Neural progenitor cell (in vitro differentiated cells): ENCODE results near the gene APIP. TPM values are rescaled to one million over a fixed set of nuclear protein-coding genes. Genes with fewer than 3 reads are reported as not detected.
A peak's percentile ranks its signal among the peaks of the same experiment; 100 is the strongest.

Experiments used
- DNase-seq: peaks from one replicate; pipeline ENCODE4 v3.0.0-alpha.2; 2016; ENCODE audit warnings: low spot score
- H2AFZ ChIP-seq: fragments of 200-600 bp; sonication (generic); replicated peaks from 2 replicates; pipeline ENCODE4 v1.6.1; 2016; ENCODE audit warnings: antibody characterized with exemption
- H3F3A ChIP-seq: fragments of 200-600 bp; sonication (generic); 2 replicates; pipeline ENCODE4 v1.6.1; 2016; ENCODE audit warnings: antibody characterized with exemption, low read depth
- H3K27ac ChIP-seq: fragments of 200-600 bp; sonication (generic); 2 replicates; pipeline ENCODE4 v1.5.1; 2016; ENCODE audit warnings: mild to moderate bottlenecking
- H3K27me3 ChIP-seq: fragments of 200-600 bp; sonication (generic); 2 replicates; pipeline ENCODE4 v1.6.1; 2016; ENCODE audit warnings: mild to moderate bottlenecking, moderate library complexity
- H3K36me3 ChIP-seq: fragments of 200-600 bp; sonication (generic); 2 replicates; pipeline ENCODE4 v1.5.1; 2016
- H3K4me1 ChIP-seq: fragments of 200-600 bp; sonication (generic); 2 replicates; pipeline ENCODE4 v1.6.1; 2016; ENCODE audit warnings: mixed run types
- H3K4me2 ChIP-seq: fragments of 200-600 bp; sonication (generic); 2 replicates; pipeline ENCODE4 v1.6.1; 2016
- H3K4me3 ChIP-seq: fragments of 200-600 bp; sonication (generic); 2 replicates; pipeline ENCODE4 v1.5.1; 2016
- H3K79me2 ChIP-seq: fragments of 200-600 bp; sonication (generic); 2 replicates; pipeline ENCODE4 v1.6.1; 2016; ENCODE audit warnings: low read depth
- H3K9ac ChIP-seq: fragments of 200-600 bp; sonication (generic); 2 replicates; pipeline ENCODE4 v1.6.1; 2016
- H3K9me3 ChIP-seq: fragments of 200-600 bp; sonication (generic); 2 replicates; pipeline ENCODE4 v1.5.1; 2016; ENCODE audit warnings: low read depth
- H4K20me1 ChIP-seq: fragments of 200-600 bp; sonication (generic); 2 replicates; pipeline ENCODE4 v1.6.1; 2016; ENCODE audit warnings: low read depth
- H3K27ac Mint-ChIP-seq: 3 replicates; pipeline ENCODE4 v1.8.0; 2021; ENCODE audit warnings: mixed read lengths
- H3K27me3 Mint-ChIP-seq: 2 replicates; pipeline ENCODE4 v1.8.0; 2022; ENCODE audit warnings: low read depth, mild to moderate bottlenecking, inconsistent platforms, moderate library complexity, mixed read lengths; ENCODE audit not compliant: insufficient read depth
- H3K36me3 Mint-ChIP-seq: 3 replicates; pipeline ENCODE4 v1.8.0; 2021; ENCODE audit warnings: mixed read lengths
- H3K4me1 Mint-ChIP-seq: 3 replicates; pipeline ENCODE4 v1.8.0; 2021; ENCODE audit warnings: mixed read lengths
- H3K4me3 Mint-ChIP-seq: 3 replicates; pipeline ENCODE4 v1.8.0; 2021; ENCODE audit warnings: mild to moderate bottlenecking, moderate library complexity, mixed read lengths
- H3K9me3 Mint-ChIP-seq: 3 replicates; pipeline ENCODE4 v1.8.0; 2020; ENCODE audit warnings: mixed read lengths
- CTCF ChIP-seq: fragments of 200-600 bp; sonication (generic); IDR thresholded peaks from 2 replicates; pipeline ENCODE4 v1.5.1; 2017; ENCODE audit warnings: antibody characterized with exemption, mild to moderate bottlenecking
- EZH2 ChIP-seq: fragments of 200-600 bp; sonication (generic); IDR thresholded peaks from 2 replicates; pipeline ENCODE4 v1.6.1; 2017; ENCODE audit warnings: antibody characterized with exemption, mild to moderate bottlenecking, moderate library complexity
- EZH2phosphoT487 ChIP-seq: fragments of 200-600 bp; sonication (generic); IDR thresholded peaks from 2 replicates; pipeline ENCODE4 v1.6.1; 2017; ENCODE audit warnings: antibody characterized with exemption
- total RNA-seq: library from RNA; depleted of rRNA; stranded (reverse); fragments of >200 nt; gene quantifications from 2 replicates; pipeline ENCODE4 v1.2.3, GENCODE V29; 2015; ENCODE audit warnings: low replicate concordance

Gene APIP
- total RNA-seq, 1 donor from 2014 or later: 28.7 TPM

- Mint-ChIP-seq H3K9me3 (no peaks in the 10 kb centered on the region), H3K27ac (no peak overlapping the region), H3K4me3 (no peak overlapping the region), H3K36me3 (peaks cover 2% of the 10 kb centered on the region), H3K4me1 (peaks cover 8% of the 10 kb centered on the region), H3K27me3 (no peaks in the 10 kb centered on the region)
- TF ChIP-seq EZH2phosphoT487 (no peak), CTCF (no peak), EZH2 (no peak)
- Histone ChIP-seq H3K79me2 (peaks cover 96% of the 10 kb centered on the region), H3K27ac (no peak overlapping the region), H3K4me3 (no peak overlapping the region), H3K4me2 (no peak overlapping the region), H3K27me3 (no peaks in the 10 kb centered on the region), H3F3A (no peaks in the 10 kb centered on the region), H2AFZ (no peak overlapping the region), H3K9ac (no peak overlapping the region), H3K9me3 (no peaks in the 10 kb centered on the region), H3K36me3 (peaks cover 4% of the 10 kb centered on the region), H4K20me1 (peaks cover 31% of the 10 kb centered on the region), H3K4me1 (peaks cover 12% of the 10 kb centered on the region)
- DNase-seq: no peak
These were observed 8.5 kb upstream of the APIP start for GRCh38 chr11:34924714-34925113.

GRCh38 chr11:34921156-34921555 lies 5.0 kb upstream of the APIP start:
- no peaks in the 10 kb centered on the region for H3K27me3 Mint-ChIP-seq
- Histone ChIP-seq H3F3A (peaks cover under 1% of the 10 kb centered on the region), H3K4me2 (no peak overlapping the region), H3K36me3 (peaks cover 5% of the 10 kb centered on the region), H3K27ac (no peak overlapping the region), H2AFZ (no peak overlapping the region), H3K9ac (no peak overlapping the region), H3K9me3 (no peaks in the 10 kb centered on the region), H3K27me3 (no peaks in the 10 kb centered on the region), H3K79me2 (peaks cover 92% of the 10 kb centered on the region), H4K20me1 (peaks cover 27% of the 10 kb centered on the region), H3K4me3 (no peak overlapping the region), H3K4me1 (peaks cover 9% of the 10 kb centered on the region)
- TF ChIP-seq EZH2 (no peak), EZH2phosphoT487 (no peak), CTCF (no peak)
- H3K4me3 Mint-ChIP-seq: no peak overlapping the region
- H3K36me3 Mint-ChIP-seq: no peaks in the 10 kb centered on the region
- H3K9me3 Mint-ChIP-seq: no peaks in the 10 kb centered on the region
- DNase-seq: no peak
- H3K27ac Mint-ChIP-seq: no peak overlapping the region
- peaks cover 19% of the 10 kb centered on the region for H3K4me1 Mint-ChIP-seq

- Histone ChIP-seq H3K4me1 (peaks cover 13% of the 10 kb centered on the region), H3K27ac (peak overlapping the region; percentile 64), H3K9ac (peak overlapping the region; percentile 61), H3K4me3 (peak overlapping the region; percentile 69), H3K4me2 (peak overlapping the region; percentile 80), H3K36me3 (peaks cover 5% of the 10 kb centered on the region), H3F3A (peaks cover 13% of the 10 kb centered on the region), H3K27me3 (no peaks in the 10 kb centered on the region), H3K9me3 (no peaks in the 10 kb centered on the region), H4K20me1 (peaks cover 6% of the 10 kb centered on the region), H3K79me2 (peaks cover 59% of the 10 kb centered on the region), H2AFZ (peak overlapping the region; percentile 60)
- no peak for DNase-seq
- peaks cover 25% of the 10 kb centered on the region for H3K4me1 Mint-ChIP-seq
- peak overlapping the region; percentile 98 for H3K4me3 Mint-ChIP-seq
- peaks cover 23% of the 10 kb centered on the region for H3K36me3 Mint-ChIP-seq
- peak overlapping the region; percentile 99 for H3K27ac Mint-ChIP-seq
- H3K9me3 Mint-ChIP-seq: peaks cover 12% of the 10 kb centered on the region
- TF ChIP-seq EZH2phosphoT487 (no peak), EZH2 (no peak), CTCF (no peak)
- H3K27me3 Mint-ChIP-seq: no peaks in the 10 kb centered on the region
These were observed 928 bp upstream of the APIP start for GRCh38 chr11:34916843-34917770.
